Activated naive CD8-positive, alpha-beta T cell (primary cell): ENCODE measurements around the gene NUAK2.
A peak's percentile ranks its signal among the peaks of the same experiment; 100 is the strongest.

ENCODE experiments used
- H3K27ac Mint-ChIP-seq: one replicate; pipeline ENCODE4 v1.8.0; 2021; ENCODE audit warnings: mixed read lengths
- H3K27me3 Mint-ChIP-seq: one replicate; pipeline ENCODE4 v1.8.0; 2021; ENCODE audit warnings: mixed read lengths
- H3K36me3 Mint-ChIP-seq: one replicate; pipeline ENCODE4 v1.8.0; 2021; ENCODE audit warnings: mixed read lengths
- H3K4me1 Mint-ChIP-seq: one replicate; pipeline ENCODE4 v1.8.0; 2021; ENCODE audit warnings: low read depth, mixed read lengths
- H3K4me3 Mint-ChIP-seq: one replicate; pipeline ENCODE4 v1.8.0; 2021; ENCODE audit warnings: mild to moderate bottlenecking, mixed read lengths
- H3K9me3 Mint-ChIP-seq: one replicate; pipeline ENCODE4 v1.8.0; 2021; ENCODE audit warnings: low read depth, mixed read lengths

Gene NUAK2

GRCh38 chr1:205337481-205337880 lies 15.9 kb upstream of the NUAK2 start:
- no peaks in the 10 kb centered on the region for H3K9me3 Mint-ChIP-seq
- H3K4me3 Mint-ChIP-seq: no peak overlapping the region
- peaks cover 2% of the 10 kb centered on the region for H3K4me1 Mint-ChIP-seq
- H3K27me3 Mint-ChIP-seq: peaks cover 3% of the 10 kb centered on the region
- no peaks in the 10 kb centered on the region for H3K36me3 Mint-ChIP-seq
- H3K27ac Mint-ChIP-seq: no peak overlapping the region

DNA sequence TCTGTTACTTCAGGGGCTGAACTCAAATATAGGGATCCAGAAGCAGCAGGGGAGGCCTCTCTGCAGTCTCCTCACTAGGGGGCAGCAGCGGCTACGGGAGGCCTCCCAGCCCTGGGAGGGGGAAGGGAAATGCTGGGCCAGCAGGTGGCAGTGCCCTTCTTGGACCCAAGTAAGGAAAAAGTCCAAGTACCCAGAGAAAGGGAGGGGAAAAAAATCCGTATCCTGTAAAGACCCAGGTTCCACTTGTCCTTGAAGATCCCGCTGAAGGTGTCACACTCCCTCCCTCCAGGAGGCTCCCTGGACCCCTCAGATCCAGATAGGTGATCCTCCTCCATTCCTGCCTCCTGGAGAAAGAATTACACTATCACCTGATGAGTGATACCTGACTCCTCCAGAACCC lies 14.1 kb upstream of the NUAK2 start:
- no peaks in the 10 kb centered on the region for H3K4me1 Mint-ChIP-seq
- H3K27ac Mint-ChIP-seq: no peak overlapping the region
- no peaks in the 10 kb centered on the region for H3K27me3 Mint-ChIP-seq
- no peaks in the 10 kb centered on the region for H3K36me3 Mint-ChIP-seq
- no peak overlapping the region for H3K4me3 Mint-ChIP-seq
- no peaks in the 10 kb centered on the region for H3K9me3 Mint-ChIP-seq

GRCh38 chr1:205332015-205332791 lies 10.7 kb upstream of the NUAK2 start:
- Mint-ChIP-seq H3K27me3 (no peaks in the 10 kb centered on the region), H3K4me3 (no peak overlapping the region), H3K9me3 (no peaks in the 10 kb centered on the region), H3K4me1 (no peaks in the 10 kb centered on the region), H3K36me3 (no peaks in the 10 kb centered on the region), H3K27ac (no peak overlapping the region)

DNA sequence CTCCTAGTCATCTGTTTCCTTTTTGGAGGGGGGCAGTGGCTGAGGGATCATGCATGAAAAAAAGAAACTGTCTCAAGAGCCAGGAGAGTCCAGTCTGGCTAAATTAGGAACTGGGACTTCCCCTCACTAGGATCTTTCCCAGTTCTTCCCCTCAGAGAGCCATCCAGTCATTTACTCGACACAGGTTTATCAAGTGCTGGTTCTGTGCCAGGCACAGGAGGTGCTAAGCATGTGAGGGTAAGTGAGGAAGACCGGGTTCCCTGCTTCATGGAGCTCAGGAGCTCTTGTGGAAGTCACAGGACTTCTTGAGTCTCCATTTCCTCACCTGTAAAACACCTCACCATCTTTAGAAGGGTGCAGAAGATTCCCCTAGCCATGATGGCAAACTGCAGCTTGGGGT lies 8.6 kb upstream of the NUAK2 start:
- Mint-ChIP-seq H3K4me1 (peaks cover 5% of the 10 kb centered on the region), H3K4me3 (no peak overlapping the region), H3K27me3 (peaks cover 3% of the 10 kb centered on the region), H3K27ac (no peak overlapping the region), H3K36me3 (no peaks in the 10 kb centered on the region), H3K9me3 (no peaks in the 10 kb centered on the region)

DNA sequence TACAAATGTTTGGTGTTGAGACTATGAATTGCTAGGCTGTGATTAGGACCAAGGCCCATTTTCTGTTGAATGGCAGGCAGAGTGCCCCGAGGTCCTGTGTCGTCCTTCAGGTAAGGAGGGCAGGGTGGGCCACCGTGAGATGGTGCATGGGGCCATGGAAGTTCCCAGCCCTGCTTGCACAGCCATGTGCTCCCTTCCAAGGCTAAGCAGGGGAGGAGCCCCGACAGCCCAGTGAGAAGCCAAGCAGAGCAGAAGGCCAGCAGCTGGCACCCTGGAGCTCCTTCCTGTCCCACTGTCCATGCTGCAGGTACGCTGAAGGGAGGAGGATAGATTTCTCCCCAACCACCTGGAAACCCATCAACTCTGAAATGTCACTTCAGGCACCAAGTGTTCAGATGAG lies 8.2 kb upstream of the NUAK2 start:
- peaks cover 9% of the 10 kb centered on the region for H3K4me1 Mint-ChIP-seq
- H3K27me3 Mint-ChIP-seq: peaks cover 3% of the 10 kb centered on the region
- no peaks in the 10 kb centered on the region for H3K9me3 Mint-ChIP-seq
- H3K4me3 Mint-ChIP-seq: no peak overlapping the region
- no peaks in the 10 kb centered on the region for H3K36me3 Mint-ChIP-seq
- no peak overlapping the region for H3K27ac Mint-ChIP-seq

DNA sequence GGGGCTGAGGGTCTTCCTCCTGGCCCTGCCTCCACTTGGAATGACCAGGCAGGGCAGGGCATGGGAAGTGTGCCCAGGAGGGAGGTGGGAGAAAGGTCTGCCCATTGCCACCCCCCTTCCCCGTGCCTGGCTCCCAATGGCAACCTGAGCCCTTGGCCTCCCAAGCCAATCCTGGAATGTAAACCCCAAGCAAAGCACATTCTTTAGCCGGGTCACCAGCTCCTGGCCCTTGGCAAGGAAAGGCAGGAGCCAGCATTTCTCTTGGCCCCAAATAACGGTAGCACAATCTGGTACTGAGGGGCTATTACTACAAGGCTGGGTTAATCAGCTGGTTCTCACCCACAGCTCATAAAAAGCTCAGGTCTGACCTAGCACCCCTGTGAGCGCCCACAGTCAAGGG lies 6.9 kb upstream of the NUAK2 start:
- peaks cover 20% of the 10 kb centered on the region for H3K4me1 Mint-ChIP-seq

GRCh38 chr1:205326812-205327466 lies 5.4 kb upstream of the NUAK2 start:
- no peak overlapping the region for H3K4me3 Mint-ChIP-seq
- no peak overlapping the region for H3K27ac Mint-ChIP-seq
- H3K36me3 Mint-ChIP-seq: no peaks in the 10 kb centered on the region
- peaks cover 3% of the 10 kb centered on the region for H3K27me3 Mint-ChIP-seq
- no peaks in the 10 kb centered on the region for H3K9me3 Mint-ChIP-seq
- H3K4me1 Mint-ChIP-seq: peaks cover 27% of the 10 kb centered on the region

More for the DNA sequence above, 6.9 kb upstream of the NUAK2 start:
- Mint-ChIP-seq H3K4me3 (no peak overlapping the region), H3K36me3 (no peaks in the 10 kb centered on the region), H3K27me3 (peaks cover 3% of the 10 kb centered on the region), H3K9me3 (no peaks in the 10 kb centered on the region), H3K27ac (no peak overlapping the region)

DNA sequence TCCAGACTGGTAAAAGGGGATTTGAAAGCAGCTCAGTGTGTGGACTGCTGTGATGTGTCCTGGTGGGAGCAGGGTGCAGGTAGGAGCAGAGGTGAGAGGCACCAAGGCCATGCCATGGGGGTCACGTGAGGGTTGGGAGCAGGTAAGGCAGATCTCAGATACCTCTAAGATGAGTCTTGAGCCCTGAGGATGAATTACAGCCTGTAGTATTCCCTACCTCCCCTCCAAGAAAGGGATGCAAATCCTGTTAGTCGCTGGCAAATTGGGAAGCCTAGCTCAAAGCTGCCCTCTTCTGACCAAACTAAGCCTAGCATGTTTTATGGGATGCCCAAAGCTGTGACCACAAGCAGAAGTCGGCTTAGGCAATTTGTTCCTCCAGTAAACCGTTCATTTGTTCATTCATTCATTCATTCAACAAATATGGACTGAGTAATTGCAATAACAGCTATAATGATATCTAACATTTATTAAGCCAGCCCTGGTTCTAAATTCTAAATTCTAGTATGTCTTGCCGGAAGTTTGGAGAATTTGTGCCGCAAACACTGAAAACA lies 3.9 kb upstream of the NUAK2 start:
- H3K4me3 Mint-ChIP-seq: no peak overlapping the region
- H3K27ac Mint-ChIP-seq: no peak overlapping the region
- H3K27me3 Mint-ChIP-seq: peaks cover 3% of the 10 kb centered on the region
- no peaks in the 10 kb centered on the region for H3K9me3 Mint-ChIP-seq
- H3K36me3 Mint-ChIP-seq: no peaks in the 10 kb centered on the region
- peaks cover 36% of the 10 kb centered on the region for H3K4me1 Mint-ChIP-seq

DNA sequence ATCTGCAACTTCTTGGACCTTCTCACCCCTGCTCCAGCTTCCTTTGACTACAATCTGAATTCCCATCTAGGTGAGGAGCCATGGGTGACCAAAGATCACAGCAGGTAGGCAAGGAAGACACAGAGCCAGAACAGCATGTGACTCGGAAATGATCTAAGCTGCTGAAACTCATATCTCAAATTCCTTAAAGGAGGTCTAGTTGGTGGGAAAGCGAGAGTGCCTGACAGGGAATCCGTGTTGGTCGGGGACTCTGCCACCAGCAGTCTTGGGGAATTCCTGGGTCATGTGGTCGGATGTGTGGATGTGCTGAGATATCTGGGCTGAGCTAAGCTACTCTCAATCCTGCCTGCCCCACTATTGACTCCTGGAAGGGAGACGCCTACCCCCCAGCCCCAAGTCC lies 3.2 kb upstream of the NUAK2 start:
- Mint-ChIP-seq H3K9me3 (no peaks in the 10 kb centered on the region), H3K27ac (no peak overlapping the region), H3K4me1 (peaks cover 42% of the 10 kb centered on the region), H3K36me3 (no peaks in the 10 kb centered on the region), H3K4me3 (no peak overlapping the region), H3K27me3 (peaks cover 3% of the 10 kb centered on the region)

DNA sequence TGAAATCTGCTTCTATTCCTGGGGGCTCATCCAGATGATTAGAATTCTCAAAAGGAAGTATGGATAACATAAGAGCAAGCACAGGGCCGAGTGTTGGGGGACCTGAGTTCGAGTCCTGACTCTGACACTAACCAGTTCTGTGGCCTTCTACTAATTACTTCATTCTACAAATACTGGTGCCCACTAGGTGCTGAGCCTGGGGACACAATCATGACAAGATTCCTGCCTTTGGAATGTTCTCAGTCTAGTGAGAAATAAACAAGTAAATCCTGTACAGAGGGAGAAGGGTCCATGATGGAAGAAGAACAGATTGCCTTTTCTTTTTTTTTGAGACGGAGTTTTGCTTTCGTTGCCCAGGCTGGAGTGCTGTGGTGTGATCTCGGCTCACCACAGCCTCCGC lies 2.2 kb upstream of the NUAK2 start:
- Mint-ChIP-seq H3K4me1 (peaks cover 51% of the 10 kb centered on the region), H3K27ac (no peak overlapping the region), H3K27me3 (peaks cover 3% of the 10 kb centered on the region), H3K9me3 (no peaks in the 10 kb centered on the region), H3K4me3 (no peak overlapping the region), H3K36me3 (no peaks in the 10 kb centered on the region)

- Mint-ChIP-seq H3K4me1 (peaks cover 70% of the 10 kb centered on the region), H3K4me3 (peak overlapping the region; percentile 96), H3K36me3 (no peaks in the 10 kb centered on the region), H3K27ac (peak overlapping the region; percentile 22), H3K9me3 (no peaks in the 10 kb centered on the region), H3K27me3 (peaks cover under 1% of the 10 kb centered on the region)
These were observed 376 bp upstream of the NUAK2 start for GRCh38 chr1:205321959-205322283.

DNA sequence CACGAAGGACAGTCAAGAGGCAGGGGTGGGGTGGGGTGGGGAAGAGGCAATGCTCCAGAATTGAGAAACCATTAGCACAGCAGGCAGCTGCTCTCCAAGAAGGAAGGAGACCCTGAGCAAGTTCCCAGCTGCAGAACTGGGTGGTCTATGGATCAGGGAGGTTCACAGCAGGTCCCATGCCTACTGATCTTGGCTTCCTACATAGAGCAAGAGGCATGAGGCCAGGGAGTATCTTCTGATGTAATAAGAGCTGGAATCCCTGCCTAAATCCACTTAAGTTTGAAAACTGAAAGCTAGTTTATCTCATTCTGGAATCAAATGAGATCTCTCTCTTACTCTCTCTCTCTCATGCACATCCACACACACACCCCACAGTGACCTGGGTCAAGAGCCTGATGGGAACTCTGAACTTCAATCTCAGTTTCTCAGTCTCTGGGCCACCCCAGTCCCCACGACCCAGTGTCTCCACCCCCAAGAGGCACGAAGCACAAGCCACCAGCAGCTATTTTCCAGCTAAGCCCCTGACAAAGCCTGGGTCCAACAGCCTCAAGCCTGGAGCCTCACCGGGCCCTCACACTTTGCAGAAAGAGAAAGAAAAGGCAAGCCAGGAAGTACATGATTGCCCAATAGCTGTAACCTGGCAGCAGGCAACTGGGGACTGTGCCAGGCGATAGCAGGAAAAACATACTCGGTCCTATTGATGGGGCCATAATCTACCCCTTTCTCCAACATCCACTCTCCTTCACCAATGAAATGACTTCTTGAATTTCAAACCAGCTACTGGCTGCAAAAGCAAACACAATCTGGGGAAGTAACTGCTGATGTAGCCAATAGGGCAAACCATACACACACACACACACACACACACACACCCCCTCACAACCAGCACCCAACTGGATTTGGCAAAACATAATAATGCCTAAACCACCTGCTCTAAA lies 2.2 kb downstream of the NUAK2 start:
- Mint-ChIP-seq H3K36me3 (no peaks in the 10 kb centered on the region), H3K27ac (peak overlapping the region; percentile 93), H3K9me3 (no peaks in the 10 kb centered on the region), H3K4me1 (peaks cover 82% of the 10 kb centered on the region), H3K27me3 (no peaks in the 10 kb centered on the region), H3K4me3 (peak overlapping the region; percentile 96)

GRCh38 chr1:205318231-205318991 lies 3.1 kb downstream of the NUAK2 start:
- Mint-ChIP-seq H3K36me3 (no peaks in the 10 kb centered on the region), H3K9me3 (no peaks in the 10 kb centered on the region), H3K27ac (peak overlapping the region; percentile 92), H3K4me1 (peaks cover 82% of the 10 kb centered on the region), H3K27me3 (no peaks in the 10 kb centered on the region), H3K4me3 (peak overlapping the region; percentile 96)

DNA sequence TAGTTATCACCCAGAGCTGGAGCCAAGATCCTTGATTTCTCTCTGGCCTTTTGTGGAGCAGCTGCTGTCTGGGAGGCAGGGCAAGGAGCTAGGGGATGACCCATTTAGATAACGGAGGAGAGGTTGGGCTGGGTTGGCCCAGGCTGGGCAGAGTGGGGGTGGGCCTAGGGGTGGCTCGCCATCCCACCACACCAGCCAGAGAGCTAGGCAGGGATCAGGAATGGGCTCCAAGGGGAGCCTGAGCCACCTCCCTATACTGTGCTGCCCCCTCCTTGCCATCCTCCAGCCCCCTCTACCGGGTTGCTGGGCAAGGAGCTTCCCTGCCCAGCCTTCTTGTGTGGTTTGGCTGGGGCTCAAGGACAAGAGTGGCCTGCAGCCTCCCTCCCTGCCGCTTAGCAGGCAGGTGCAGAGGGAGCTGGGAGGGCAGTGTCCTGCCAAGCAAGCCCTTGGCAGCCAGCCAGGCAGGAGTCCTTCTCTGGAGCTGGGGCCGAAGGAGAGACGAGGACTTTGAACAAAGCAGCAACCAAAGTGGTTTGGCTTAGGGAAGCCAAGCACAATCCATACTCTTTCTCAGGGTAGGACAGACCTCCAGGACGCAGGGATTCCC lies 4.1 kb downstream of the NUAK2 start:
- no peaks in the 10 kb centered on the region for H3K27me3 Mint-ChIP-seq
- H3K4me3 Mint-ChIP-seq: peak overlapping the region; percentile 96

More for the DNA sequence above, 4.1 kb downstream of the NUAK2 start:
- Mint-ChIP-seq H3K4me1 (peaks cover 91% of the 10 kb centered on the region), H3K27ac (peak overlapping the region; percentile 92), H3K36me3 (no peaks in the 10 kb centered on the region), H3K9me3 (no peaks in the 10 kb centered on the region)
